IMR-90 (cell line): Measurements from ENCODE around the gene BST1. TPM values are rescaled to one million over a fixed set of nuclear protein-coding genes. Genes with fewer than 3 reads are reported as not detected.

Experiments
- ATAC-seq: fragments of 200-7000 bp; cut with Tn5 transposase; 2 replicates; pipeline ENCODE4 v1.9.1; 2020; ENCODE audit warnings: low read depth, mild to moderate bottlenecking, moderate library complexity
- BruUV-seq: library from RNA; stranded (reverse); fragments of 400-500 nt; replicated peaks from 2 replicates; lab custom pipeline; 2021; lab: Mats Ljungman, UMichigan
- CTCF ChIA-PET: fragments of 300-600 bp; formaldehyde crosslinking; extraction: SDS; loops from one replicate; lab custom pipeline; 2021; ENCODE audit warnings: antibody characterized with exemption; lab: Yijun Ruan, JAX
- POLR2A ChIA-PET: fragments of 300-600 bp; sonication (Branson Sonifier 250); formaldehyde crosslinking; loops from one replicate; lab custom pipeline; 2022; ENCODE audit warnings: antibody characterized with exemption; ENCODE audit not compliant: unreplicated experiment; lab: Charles Lee
- DNase-seq: peaks from one replicate; pipeline ENCODE4 v3.0.0; 2013
- H2AFZ ChIP-seq: replicated peaks from 2 replicates; pipeline ENCODE3; 2013; ENCODE audit warnings: low read length, mild to moderate bottlenecking; ENCODE audit not compliant: poor library complexity
- H2AK5ac ChIP-seq: 2 replicates; pipeline ENCODE4 v1.6.1; 2013; ENCODE audit warnings: low read depth, low read length, inconsistent platforms
- H2AK9ac ChIP-seq: replicated peaks from 2 replicates; pipeline ENCODE3; 2013; ENCODE audit warnings: mild to moderate bottlenecking, low read depth, low read length, moderate library complexity; ENCODE audit not compliant: poor library complexity
- H2BK120ac ChIP-seq: 2 replicates; pipeline ENCODE4 v1.6.1; 2013; ENCODE audit warnings: low read depth, low read length, inconsistent platforms
- H2BK15ac ChIP-seq: 3 replicates; pipeline ENCODE4 v1.6.1; 2013; ENCODE audit warnings: low read depth, low read length, inconsistent platforms
- H2BK20ac ChIP-seq: 2 replicates; pipeline ENCODE4 v1.6.1; 2013; ENCODE audit warnings: low read depth, mild to moderate bottlenecking, inconsistent platforms, low read length, moderate library complexity
- H2BK5ac ChIP-seq: 2 replicates; pipeline ENCODE4 v1.6.1; 2013; ENCODE audit warnings: mild to moderate bottlenecking, low read depth, low read length, inconsistent platforms; ENCODE audit not compliant: poor library complexity, severe bottlenecking
- H3K14ac ChIP-seq: replicated peaks from 2 replicates; pipeline ENCODE4 v1.6.1; 2013; ENCODE audit warnings: low read depth, low read length, inconsistent platforms
- H3K18ac ChIP-seq: 2 replicates; pipeline ENCODE4 v1.6.1; 2013; ENCODE audit warnings: low read depth, low read length, control low read depth
- H3K23ac ChIP-seq: 2 replicates; pipeline ENCODE4 v1.6.1; 2013; ENCODE audit warnings: low read depth, low read length, inconsistent platforms
- H3K27ac ChIP-seq: 2 replicates; pipeline ENCODE4 v1.5.1; 2013; ENCODE audit warnings: mild to moderate bottlenecking, control low read depth, low read length; ENCODE audit not compliant: insufficient read depth
- H3K27me3 ChIP-seq: 2 replicates; pipeline ENCODE4 v1.6.1; 2013; ENCODE audit warnings: low read length; ENCODE audit not compliant: control insufficient read depth, insufficient read depth
- H3K36me3 ChIP-seq: 2 replicates; pipeline ENCODE4 v1.6.1; 2013; ENCODE audit warnings: low read length, mixed read lengths; ENCODE audit not compliant: control insufficient read depth, insufficient read depth
- H3K4ac ChIP-seq: 2 replicates; pipeline ENCODE4 v1.6.1; 2013; ENCODE audit warnings: low read depth, low read length, inconsistent platforms
- H3K4me1 ChIP-seq: 2 replicates; pipeline ENCODE4 v1.6.1; 2013; ENCODE audit warnings: low read length, mixed read lengths; ENCODE audit not compliant: control insufficient read depth, insufficient read depth
- H3K4me2 ChIP-seq: 2 replicates; pipeline ENCODE4 v1.6.1; 2013; ENCODE audit warnings: low read depth, mild to moderate bottlenecking, control low read depth, low read length, moderate library complexity
- H3K4me3 ChIP-seq: 2 replicates; pipeline ENCODE4 v1.5.1; 2013; ENCODE audit warnings: low read depth, mild to moderate bottlenecking, control low read depth, low read length, moderate library complexity; ENCODE audit not compliant: insufficient read depth
- H3K56ac ChIP-seq: 2 replicates; pipeline ENCODE4 v1.6.1; 2013; ENCODE audit warnings: low read length, inconsistent platforms; ENCODE audit not compliant: insufficient read depth; ENCODE audit errors: extremely low read depth
- H3K79me1 ChIP-seq, 2 experiments: 2 replicates each; pipeline ENCODE4 v1.6.1; 2013; ENCODE audit warnings: low read length in 2 of 2, inconsistent platforms in 1 of 2, low read depth in 1 of 2
- H3K9ac ChIP-seq: 2 replicates; pipeline ENCODE4 v1.6.1; 2013; ENCODE audit warnings: low read depth, low read length, control low read depth
- H3K9me1 ChIP-seq: 2 replicates; pipeline ENCODE4 v1.6.1; 2013; ENCODE audit warnings: low read length, inconsistent platforms; ENCODE audit not compliant: insufficient read depth
- H3K9me3 ChIP-seq: 2 replicates; pipeline ENCODE4 v1.6.1; 2013; ENCODE audit warnings: low read length; ENCODE audit not compliant: control insufficient read depth, insufficient read depth
- H4K20me1 ChIP-seq: 2 replicates; pipeline ENCODE4 v1.6.1; 2013; ENCODE audit warnings: low read length, inconsistent platforms; ENCODE audit not compliant: insufficient read depth
- H4K5ac ChIP-seq: 2 replicates; pipeline ENCODE4 v1.6.1; 2013; ENCODE audit warnings: mild to moderate bottlenecking, low read depth, low read length, control low read depth
- H4K8ac ChIP-seq, 2 experiments: 2 replicates each; pipeline ENCODE4 v1.6.1; 2013; ENCODE audit warnings: low read depth in 2 of 2, low read length in 2 of 2, control low read depth in 1 of 2, inconsistent platforms in 1 of 2
- H4K91ac ChIP-seq: 2 replicates; pipeline ENCODE4 v1.6.1; 2013; ENCODE audit warnings: low read depth, low read length, inconsistent platforms; ENCODE audit not compliant: insufficient read depth
- CEBPB ChIP-seq: IDR thresholded peaks from 2 replicates; pipeline ENCODE4 v1.6.1; 2012; ENCODE audit warnings: low read depth, low read length, improper control_type of control experiment
- CHD1 ChIP-seq: IDR thresholded peaks from 2 replicates; pipeline ENCODE4 v1.6.1; 2012; ENCODE audit warnings: low read depth, low read length, improper control_type of control experiment
- FOS ChIP-seq: fragments of 150-350 bp; IDR thresholded peaks from 2 replicates; pipeline ENCODE4 v1.6.1; 2016; ENCODE audit warnings: low read depth, low read length
- MAFK ChIP-seq: IDR thresholded peaks from 2 replicates; pipeline ENCODE4 v1.6.1; 2012; ENCODE audit warnings: low read depth, low read length, improper control_type of control experiment
- MXI1 ChIP-seq: IDR thresholded peaks from 2 replicates; pipeline ENCODE4 v1.6.1; 2012; ENCODE audit warnings: low read depth, mild to moderate bottlenecking, low read length, moderate library complexity, borderline replicate concordance
- POLR2A ChIP-seq: IDR thresholded peaks from 2 replicates; pipeline ENCODE4 v1.6.1; 2012; ENCODE audit warnings: mild to moderate bottlenecking, low read depth, low read length
- RFX5 ChIP-seq: IDR thresholded peaks from 2 replicates; pipeline ENCODE4 v1.8.0; 2012; ENCODE audit warnings: low read depth, mild to moderate bottlenecking, low read length, moderate library complexity
- SMC3 ChIP-seq: fragments of 150-350 bp; IDR thresholded peaks from 2 replicates; pipeline ENCODE4 v1.6.1; 2016; ENCODE audit warnings: low read depth, mild to moderate bottlenecking, antibody characterized with exemption, low read length, moderate library complexity
- whole genome bisulfite sequencing, 2 experiments: methylation state at CpG; one replicate each; pipeline versions ENCODE4 v1.1.5 to v1.1.7; 2013; ENCODE audit warnings: missing lambda C conversion rate in 2 of 2; ENCODE audit not compliant: insufficient read length in 1 of 2; ENCODE audit errors: extremely low coverage in 2 of 2; 5-methylcytosine and 5-hydroxymethylcytosine counted together
- dilution Hi-C: fragments of 300-500 bp; cut with HindIII; formaldehyde crosslinking; loops from one replicate; pipeline ENCODE4 v1.14.3; 2018; ENCODE audit warnings: low sequenced_read_pairs; ENCODE audit not compliant: unreplicated experiment
- in situ Hi-C: fragments of 300-500 bp; cut with MboI; formaldehyde crosslinking; loops from 3 replicates; pipeline ENCODE4 v1.14.3; 2019; ENCODE audit warnings: low sequenced_read_pairs, inconsistent platforms, mixed read lengths
- intact Hi-C: fragments of 100-400 bp; cut with micrococcal nuclease; formaldehyde crosslinking; loops from 2 replicates; pipeline ENCODE4 v1.10.0; 2022
- polyA plus RNA-seq, 3 experiments: library from polyadenylated mRNA; depleted of rRNA; stranded (reverse); fragments of >200 nt; gene quantifications; 2 replicates each; pipeline ENCODE4 v1.2.3, GENCODE V29; 2012; ENCODE audit warnings: low replicate concordance in 1 of 3
- total RNA-seq: library from RNA; depleted of rRNA; stranded (reverse); fragments of >200 nt; gene quantifications from 2 replicates; pipeline ENCODE4 v1.2.3, GENCODE V29; 2012
- TF ChIP-seq, protein P1 (sequence below): fragments of 150-350 bp; IDR thresholded peaks from 2 replicates; pipeline ENCODE4 v1.6.1; 2016; ENCODE audit warnings: low read depth, mild to moderate bottlenecking, low read length, moderate library complexity, borderline replicate concordance
- TF ChIP-seq, protein P2 (sequence below): conservative IDR thresholded peaks from 2 replicates; pipeline ENCODE4 v1.5.1; 2012; ENCODE audit warnings: mild to moderate bottlenecking, low read depth, low read length, improper control_type of control experiment

Gene BST1
- total and polyA plus RNA-seq, 2 of the 4 experiments (the other 2 are of a cell fraction): 6.6 to 11.1 TPM

DNA sequence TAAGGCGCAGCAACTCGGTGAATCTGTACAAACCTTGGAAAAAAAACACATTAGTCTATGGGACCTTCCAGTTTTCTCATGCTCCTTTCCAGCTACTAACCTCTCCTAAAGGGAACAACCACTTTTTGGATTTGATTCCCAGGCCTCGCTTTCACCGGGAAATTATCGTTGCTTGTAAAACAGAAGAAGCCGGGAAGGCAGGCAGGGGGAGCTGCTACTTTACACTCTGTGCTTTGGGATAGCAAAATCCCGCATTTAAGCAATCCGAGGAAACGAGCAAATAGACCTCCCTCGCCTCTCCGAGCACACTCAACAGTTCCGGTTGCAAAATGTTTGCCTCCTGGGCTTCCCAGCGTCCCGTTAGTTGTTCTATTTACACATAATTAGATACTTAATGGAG, 76.4 kb downstream of the BST1 start (continued):
- TF ChIP-seq, protein P1, sequence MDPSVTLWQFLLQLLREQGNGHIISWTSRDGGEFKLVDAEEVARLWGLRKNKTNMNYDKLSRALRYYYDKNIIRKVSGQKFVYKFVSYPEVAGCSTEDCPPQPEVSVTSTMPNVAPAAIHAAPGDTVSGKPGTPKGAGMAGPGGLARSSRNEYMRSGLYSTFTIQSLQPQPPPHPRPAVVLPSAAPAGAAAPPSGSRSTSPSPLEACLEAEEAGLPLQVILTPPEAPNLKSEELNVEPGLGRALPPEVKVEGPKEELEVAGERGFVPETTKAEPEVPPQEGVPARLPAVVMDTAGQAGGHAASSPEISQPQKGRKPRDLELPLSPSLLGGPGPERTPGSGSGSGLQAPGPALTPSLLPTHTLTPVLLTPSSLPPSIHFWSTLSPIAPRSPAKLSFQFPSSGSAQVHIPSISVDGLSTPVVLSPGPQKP: no peak
- TF ChIP-seq POLR2A: no peak

DNA sequence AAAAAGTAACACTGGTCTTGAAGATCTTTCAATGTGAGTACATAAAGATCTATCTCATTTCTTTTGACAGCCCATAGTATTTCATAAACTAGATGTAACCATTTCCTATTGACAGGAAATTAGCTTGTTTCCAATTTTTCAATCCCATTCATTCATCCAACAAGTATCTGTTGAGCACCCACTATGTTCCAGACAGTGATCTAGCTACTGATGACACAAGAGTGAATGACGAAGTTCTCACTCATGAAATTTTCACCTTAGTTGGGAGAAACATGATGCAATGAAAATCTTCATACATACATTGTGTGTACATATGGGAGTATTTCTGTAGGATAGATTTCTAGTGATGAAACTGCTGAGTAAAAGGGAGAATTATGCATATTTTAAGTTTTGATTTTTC, 76.9 kb downstream of the BST1 start:
- Histone ChIP-seq H2BK5ac (no peak overlapping the region), H2AK5ac (no peak overlapping the region), H3K14ac (no peak overlapping the region), H2BK120ac (no peak overlapping the region), H3K4me1 (no peaks in the 10 kb centered on the region; the same call in 1 of the 2 replicates), H4K20me1 (no peaks in the 10 kb centered on the region), H2BK20ac (no peak overlapping the region), H3K9ac (no peak overlapping the region), H3K27ac (no peak overlapping the region), H4K5ac (no peak overlapping the region), H3K4me2 (no peak overlapping the region), H2AK9ac (no peak overlapping the region), H3K4ac (no peak overlapping the region), H2AFZ (no peak overlapping the region), H3K56ac (no peak overlapping the region), H3K9me1 (no peaks in the 10 kb centered on the region), H4K8ac (no peak overlapping the region), H4K91ac (no peak overlapping the region), H3K4me3 (no peak overlapping the region; the same call in 1 of the 2 replicates), H3K23ac (no peak overlapping the region), H3K9me3 (no peaks in the 10 kb centered on the region), H3K18ac (no peak overlapping the region), H3K27me3 (peaks cover 52% of the 10 kb centered on the region), H2BK15ac (no peak overlapping the region), H3K79me1 (no peaks in the 10 kb centered on the region), H3K36me3 (no peaks in the 10 kb centered on the region)
- in situ Hi-C loops: no loop called here
- ATAC-seq (no peak), DNase-seq (no peak)
- CTCF ChIA-PET: interaction anchor here (0.6 kb wide), 1 partner anchor 13 kb away, joined by 3 read pairs; no protein-coding TSS in a partner anchor
- dilution Hi-C loops: no loop called here
- POLR2A ChIA-PET: no interaction called here
- intact Hi-C loops: no loop called here
- TF ChIP-seq, protein P2, sequence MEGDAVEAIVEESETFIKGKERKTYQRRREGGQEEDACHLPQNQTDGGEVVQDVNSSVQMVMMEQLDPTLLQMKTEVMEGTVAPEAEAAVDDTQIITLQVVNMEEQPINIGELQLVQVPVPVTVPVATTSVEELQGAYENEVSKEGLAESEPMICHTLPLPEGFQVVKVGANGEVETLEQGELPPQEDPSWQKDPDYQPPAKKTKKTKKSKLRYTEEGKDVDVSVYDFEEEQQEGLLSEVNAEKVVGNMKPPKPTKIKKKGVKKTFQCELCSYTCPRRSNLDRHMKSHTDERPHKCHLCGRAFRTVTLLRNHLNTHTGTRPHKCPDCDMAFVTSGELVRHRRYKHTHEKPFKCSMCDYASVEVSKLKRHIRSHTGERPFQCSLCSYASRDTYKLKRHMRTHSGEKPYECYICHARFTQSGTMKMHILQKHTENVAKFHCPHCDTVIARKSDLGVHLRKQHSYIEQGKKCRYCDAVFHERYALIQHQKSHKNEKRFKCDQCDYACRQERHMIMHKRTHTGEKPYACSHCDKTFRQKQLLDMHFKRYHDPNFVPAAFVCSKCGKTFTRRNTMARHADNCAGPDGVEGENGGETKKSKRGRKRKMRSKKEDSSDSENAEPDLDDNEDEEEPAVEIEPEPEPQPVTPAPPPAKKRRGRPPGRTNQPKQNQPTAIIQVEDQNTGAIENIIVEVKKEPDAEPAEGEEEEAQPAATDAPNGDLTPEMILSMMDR: no peak
- TF ChIP-seq MXI1 (no peak), CHD1 (no peak), SMC3 (no peak), MAFK (no peak), RFX5 (no peak), CEBPB (no peak), FOS (no peak)
- BruUV-seq: no TSS peak
- no CpG with 5 or more reads among the region's 1 CpG for WGBS, 2 experiments
